Muscle layer of colon (tissue), 2 donors: ENCODE measurements around the gene GABRB3.

Experiments used
- H3K27ac ChIP-seq: one replicate; pipeline ENCODE4 v1.7.0; 2013; ENCODE audit warnings: low read depth, mild to moderate bottlenecking, low read length, moderate library complexity
- H3K27me3 ChIP-seq, 2 donors: one replicate each; pipeline ENCODE4 v1.7.0; 2013; ENCODE audit warnings: low read length in 2 of 2, mild to moderate bottlenecking in 2 of 2; ENCODE audit not compliant: insufficient read depth in 2 of 2, control insufficient read depth in 1 of 2
- H3K36me3 ChIP-seq: one replicate; pipeline ENCODE4 v1.7.0; 2013; ENCODE audit warnings: mild to moderate bottlenecking, low read length; ENCODE audit not compliant: insufficient read depth
- H3K4me1 ChIP-seq: one replicate; pipeline ENCODE4 v1.7.0; 2013; ENCODE audit warnings: mild to moderate bottlenecking, low read length; ENCODE audit not compliant: insufficient read depth
- H3K4me3 ChIP-seq, 2 donors: one replicate each; pipeline ENCODE4 v1.7.0; 2013; ENCODE audit warnings: low read length in 2 of 2, low read depth in 1 of 2, mild to moderate bottlenecking in 1 of 2, moderate library complexity in 1 of 2
- H3K9ac ChIP-seq: one replicate; pipeline ENCODE4 v1.7.0; 2013; ENCODE audit warnings: low read length
- H3K9me3 ChIP-seq: one replicate; pipeline ENCODE4 v1.7.0; 2013; ENCODE audit warnings: mild to moderate bottlenecking, low read length
- donor health status: abdominal sarcoma.
- donor health status: Adenocarcinoma of cecum.

Gene GABRB3

GRCh38 chr15:26537663-26538062 lies 235.2 kb downstream of the GABRB3 start:
- Histone ChIP-seq H3K4me1 (no peaks in the 10 kb centered on the region), H3K36me3 (no peaks in the 10 kb centered on the region), H3K27ac (no peak overlapping the region), H3K4me3 (no peak overlapping the region), H3K27me3 (no peaks in the 10 kb centered on the region), H3K9ac (no peak overlapping the region), H3K9me3 (no peaks in the 10 kb centered on the region)

GRCh38 chr15:26531489-26531888 lies 241.4 kb downstream of the GABRB3 start:
- Histone ChIP-seq H3K27me3 (no peaks in the 10 kb centered on the region), H3K9ac (no peak overlapping the region), H3K9me3 (no peaks in the 10 kb centered on the region), H3K4me3 (no peak overlapping the region), H3K36me3 (no peaks in the 10 kb centered on the region), H3K4me1 (no peaks in the 10 kb centered on the region), H3K27ac (no peak overlapping the region)

- H3K9me3 ChIP-seq: no peaks in the 10 kb centered on the region
- no peaks in the 10 kb centered on the region for H3K4me1 ChIP-seq
- no peak overlapping the region for H3K27ac ChIP-seq
- H3K4me3 ChIP-seq: no peak overlapping the region
- H3K27me3 ChIP-seq: no peaks in the 10 kb centered on the region
- H3K9ac ChIP-seq: no peak overlapping the region
- no peaks in the 10 kb centered on the region for H3K36me3 ChIP-seq
These were observed 247.8 kb downstream of the GABRB3 start for GRCh38 chr15:26525096-26525495.

GRCh38 chr15:26521691-26522198 lies 251.1 kb downstream of the GABRB3 start:
- Histone ChIP-seq H3K9ac (no peak overlapping the region), H3K4me1 (no peaks in the 10 kb centered on the region), H3K27ac (no peak overlapping the region), H3K27me3 (no peaks in the 10 kb centered on the region), H3K9me3 (no peaks in the 10 kb centered on the region), H3K36me3 (no peaks in the 10 kb centered on the region), H3K4me3 (no peak overlapping the region)

- Histone ChIP-seq H3K4me3 (no peak overlapping the region), H3K27me3 (no peaks in the 10 kb centered on the region), H3K9me3 (no peaks in the 10 kb centered on the region), H3K4me1 (no peaks in the 10 kb centered on the region), H3K36me3 (no peaks in the 10 kb centered on the region), H3K27ac (no peak overlapping the region), H3K9ac (no peak overlapping the region)
These were observed 251.7 kb downstream of the GABRB3 start for GRCh38 chr15:26521130-26521529.

- Histone ChIP-seq H3K27me3 (no peaks in the 10 kb centered on the region), H3K4me3 (no peak overlapping the region), H3K9me3 (no peaks in the 10 kb centered on the region), H3K4me1 (no peaks in the 10 kb centered on the region), H3K27ac (no peak overlapping the region), H3K9ac (no peak overlapping the region), H3K36me3 (no peaks in the 10 kb centered on the region)
These were observed 254.0 kb downstream of the GABRB3 start for GRCh38 chr15:26518885-26519284.

- H3K4me3 ChIP-seq: no peak overlapping the region
- no peaks in the 10 kb centered on the region for H3K9me3 ChIP-seq
- no peaks in the 10 kb centered on the region for H3K27me3 ChIP-seq
- no peak overlapping the region for H3K27ac ChIP-seq
- H3K36me3 ChIP-seq: no peaks in the 10 kb centered on the region
- no peak overlapping the region for H3K9ac ChIP-seq
- no peaks in the 10 kb centered on the region for H3K4me1 ChIP-seq
These were observed 256.5 kb downstream of the GABRB3 start for GRCh38 chr15:26516102-26516980.

GRCh38 chr15:26504009-26504408 lies 268.9 kb downstream of the GABRB3 start:
- H3K27me3 ChIP-seq: no peaks in the 10 kb centered on the region
- H3K36me3 ChIP-seq: no peaks in the 10 kb centered on the region
- H3K9me3 ChIP-seq: no peaks in the 10 kb centered on the region
- no peak overlapping the region for H3K4me3 ChIP-seq
- no peak overlapping the region for H3K27ac ChIP-seq
- no peaks in the 10 kb centered on the region for H3K4me1 ChIP-seq
- H3K9ac ChIP-seq: no peak overlapping the region
